LNCAP (cell line): Measurements from ENCODE around the gene AADAT.

Experiments used
- TF ChIP-seq, protein P1 (sequence below): fragments of 450-650 bp; IDR thresholded peaks from 2 replicates; pipeline ENCODE4 v1.5.1; 2017; ENCODE audit warnings: mild to moderate bottlenecking

The AADAT gene

GRCh38 chr4:170026253-170027021, 63.3 kb downstream of the AADAT start, which contains the start of gene MFAP3L:
TSS of gene MFAP3L (minus strand) at chr4:170026395. CDS start at chr4:170005877, 20,518 bp downstream.
- TF ChIP-seq, protein P1, sequence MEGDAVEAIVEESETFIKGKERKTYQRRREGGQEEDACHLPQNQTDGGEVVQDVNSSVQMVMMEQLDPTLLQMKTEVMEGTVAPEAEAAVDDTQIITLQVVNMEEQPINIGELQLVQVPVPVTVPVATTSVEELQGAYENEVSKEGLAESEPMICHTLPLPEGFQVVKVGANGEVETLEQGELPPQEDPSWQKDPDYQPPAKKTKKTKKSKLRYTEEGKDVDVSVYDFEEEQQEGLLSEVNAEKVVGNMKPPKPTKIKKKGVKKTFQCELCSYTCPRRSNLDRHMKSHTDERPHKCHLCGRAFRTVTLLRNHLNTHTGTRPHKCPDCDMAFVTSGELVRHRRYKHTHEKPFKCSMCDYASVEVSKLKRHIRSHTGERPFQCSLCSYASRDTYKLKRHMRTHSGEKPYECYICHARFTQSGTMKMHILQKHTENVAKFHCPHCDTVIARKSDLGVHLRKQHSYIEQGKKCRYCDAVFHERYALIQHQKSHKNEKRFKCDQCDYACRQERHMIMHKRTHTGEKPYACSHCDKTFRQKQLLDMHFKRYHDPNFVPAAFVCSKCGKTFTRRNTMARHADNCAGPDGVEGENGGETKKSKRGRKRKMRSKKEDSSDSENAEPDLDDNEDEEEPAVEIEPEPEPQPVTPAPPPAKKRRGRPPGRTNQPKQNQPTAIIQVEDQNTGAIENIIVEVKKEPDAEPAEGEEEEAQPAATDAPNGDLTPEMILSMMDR: peak; percentile 24; the same call in 1 of the 2 replicates

DNA sequence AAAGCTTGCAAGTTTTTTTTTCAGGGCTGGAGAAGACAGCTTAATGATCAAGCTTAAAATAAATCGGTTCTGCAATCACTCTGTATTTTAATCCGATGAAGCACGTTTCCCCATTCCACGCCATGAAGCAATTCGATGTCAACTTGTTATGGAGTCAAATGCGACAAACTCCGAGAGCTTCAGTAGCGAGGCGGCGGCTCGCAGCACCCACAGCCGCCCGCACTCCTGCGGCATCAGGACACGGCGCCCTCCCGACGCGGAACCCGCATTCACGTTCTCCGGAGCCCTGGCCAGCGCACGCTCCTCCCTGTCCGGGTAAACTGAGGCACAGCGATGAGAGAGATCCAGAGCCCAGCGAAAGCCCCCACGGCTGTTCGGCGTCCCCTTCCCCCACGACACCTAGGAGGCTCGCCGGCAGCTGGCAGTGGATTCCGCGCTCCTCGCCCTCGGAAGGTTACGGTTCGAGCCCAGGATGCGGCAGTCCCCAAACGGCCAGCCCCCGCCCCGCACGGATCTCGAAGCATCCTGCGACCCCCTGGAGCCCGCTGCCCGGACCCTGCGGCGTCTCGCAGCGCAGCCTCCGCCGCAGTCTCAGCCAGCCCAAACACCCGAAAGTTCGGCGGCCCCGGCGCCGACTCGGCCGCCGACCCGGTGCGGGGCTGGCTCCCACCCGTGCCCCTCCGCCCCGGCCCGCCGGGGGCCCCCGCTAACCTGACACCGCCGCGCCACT, 64.1 kb downstream of the AADAT start:
- TF ChIP-seq, protein P1: no peak

- TF ChIP-seq, protein P1: no peak
Measured at GRCh38 chr4:170022211-170022610, 67.5 kb downstream of the AADAT start.

- TF ChIP-seq, protein P1: no peak
Measured at GRCh38 chr4:170017252-170017651, 72.5 kb downstream of the AADAT start.

GRCh38 chr4:170015285-170015684, 74.5 kb downstream of the AADAT start:
- TF ChIP-seq, protein P1: no peak

DNA sequence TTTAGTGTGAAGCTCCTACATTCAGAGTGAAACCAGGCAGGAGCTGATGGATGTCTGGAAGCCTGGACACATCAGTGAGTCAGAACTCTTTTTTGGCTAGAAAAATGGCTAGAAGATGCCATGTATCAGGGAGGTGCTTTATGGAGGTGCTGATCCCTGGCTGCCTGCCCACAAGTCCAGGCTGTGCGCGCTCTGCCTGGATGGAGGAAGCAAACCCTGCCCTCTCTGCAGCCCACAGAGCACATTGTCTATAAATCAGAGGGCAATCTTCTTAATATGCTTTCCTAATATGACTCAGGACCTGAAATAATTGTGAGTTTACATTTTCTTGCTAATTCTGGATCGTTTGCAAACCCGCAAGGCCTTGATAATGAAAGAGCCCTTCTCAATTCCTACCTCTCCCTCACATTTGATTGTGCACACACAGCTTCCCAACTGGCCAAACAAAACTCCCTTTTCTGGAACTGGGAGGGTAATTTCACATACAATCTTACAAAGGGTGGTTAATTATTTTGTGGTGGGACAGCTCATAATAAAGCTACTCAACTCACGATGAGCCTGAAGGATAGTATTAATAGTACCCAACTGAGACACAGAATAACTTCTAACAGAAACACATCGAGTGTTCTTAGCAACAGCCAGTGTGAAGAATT, 75.3 kb downstream of the AADAT start:
- TF ChIP-seq, protein P1: no peak

DNA sequence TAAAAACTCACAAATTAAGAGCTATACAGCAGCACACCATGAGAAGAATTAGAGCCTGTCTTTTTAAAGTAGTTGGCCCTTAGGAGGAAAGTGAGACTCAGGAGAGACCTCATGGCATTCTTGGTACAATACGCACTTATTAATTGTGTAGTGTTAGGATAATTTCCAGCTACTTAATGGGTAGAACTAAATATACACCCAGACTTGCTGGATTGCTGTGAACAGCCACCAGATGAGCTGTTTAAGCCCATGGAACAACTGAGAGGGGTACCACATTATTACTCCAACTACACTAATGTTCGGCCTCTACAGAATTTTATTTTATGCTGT, 77.2 kb downstream of the AADAT start:
- TF ChIP-seq, protein P1: no peak
